VCaP (cell line): ENCODE measurements around the gene UBE2QL1.

ENCODE experiments used
- H3K27ac ChIP-seq: fragments of 450-650 bp; 2 replicates; pipeline ENCODE4 v1.5.1; 2017
- TF ChIP-seq, protein P1 (sequence below): fragments of 450-650 bp; conservative IDR thresholded peaks from 2 replicates; pipeline ENCODE4 v1.5.1; 2017; ENCODE audit warnings: mild to moderate bottlenecking, moderate library complexity

UBE2QL1 gene

DNA sequence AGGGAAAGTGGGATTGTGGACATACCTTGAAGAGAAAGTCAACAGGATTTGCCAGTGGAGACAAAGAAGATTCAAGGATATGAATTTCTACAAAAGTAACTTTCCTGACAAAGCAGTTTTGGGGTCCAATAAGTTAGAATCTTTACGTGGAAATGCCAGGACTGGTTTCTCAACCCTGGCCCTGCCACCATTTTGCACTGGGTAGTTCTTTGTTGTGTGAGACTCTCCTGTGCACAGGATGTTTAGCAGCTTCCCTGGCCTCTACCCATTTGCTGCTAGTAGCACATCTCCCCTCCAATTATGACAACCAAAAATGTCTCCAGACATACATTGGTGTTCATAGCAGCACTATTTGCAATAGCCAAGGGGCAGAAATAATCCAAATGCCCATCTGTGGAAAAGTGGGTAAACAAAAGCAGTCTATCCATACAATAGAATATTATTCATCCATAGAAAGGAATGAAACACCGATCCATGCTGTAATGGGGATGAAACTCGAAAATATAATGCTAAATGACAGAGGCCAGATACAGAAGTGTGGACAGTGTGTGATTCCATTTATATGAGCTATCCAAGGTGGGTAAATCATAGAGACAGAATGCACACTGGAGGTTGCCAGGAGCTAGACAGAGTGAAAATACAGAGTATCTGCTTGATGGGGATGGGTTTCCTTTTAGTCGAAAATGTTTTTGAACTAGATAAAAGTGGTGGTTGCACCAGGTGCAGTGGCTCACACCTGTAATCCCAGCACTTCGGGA, 92.8 kb downstream of the UBE2QL1 start:
- no peak overlapping the region for H3K27ac ChIP-seq
- TF ChIP-seq, protein P1, sequence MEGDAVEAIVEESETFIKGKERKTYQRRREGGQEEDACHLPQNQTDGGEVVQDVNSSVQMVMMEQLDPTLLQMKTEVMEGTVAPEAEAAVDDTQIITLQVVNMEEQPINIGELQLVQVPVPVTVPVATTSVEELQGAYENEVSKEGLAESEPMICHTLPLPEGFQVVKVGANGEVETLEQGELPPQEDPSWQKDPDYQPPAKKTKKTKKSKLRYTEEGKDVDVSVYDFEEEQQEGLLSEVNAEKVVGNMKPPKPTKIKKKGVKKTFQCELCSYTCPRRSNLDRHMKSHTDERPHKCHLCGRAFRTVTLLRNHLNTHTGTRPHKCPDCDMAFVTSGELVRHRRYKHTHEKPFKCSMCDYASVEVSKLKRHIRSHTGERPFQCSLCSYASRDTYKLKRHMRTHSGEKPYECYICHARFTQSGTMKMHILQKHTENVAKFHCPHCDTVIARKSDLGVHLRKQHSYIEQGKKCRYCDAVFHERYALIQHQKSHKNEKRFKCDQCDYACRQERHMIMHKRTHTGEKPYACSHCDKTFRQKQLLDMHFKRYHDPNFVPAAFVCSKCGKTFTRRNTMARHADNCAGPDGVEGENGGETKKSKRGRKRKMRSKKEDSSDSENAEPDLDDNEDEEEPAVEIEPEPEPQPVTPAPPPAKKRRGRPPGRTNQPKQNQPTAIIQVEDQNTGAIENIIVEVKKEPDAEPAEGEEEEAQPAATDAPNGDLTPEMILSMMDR = no peak

DNA sequence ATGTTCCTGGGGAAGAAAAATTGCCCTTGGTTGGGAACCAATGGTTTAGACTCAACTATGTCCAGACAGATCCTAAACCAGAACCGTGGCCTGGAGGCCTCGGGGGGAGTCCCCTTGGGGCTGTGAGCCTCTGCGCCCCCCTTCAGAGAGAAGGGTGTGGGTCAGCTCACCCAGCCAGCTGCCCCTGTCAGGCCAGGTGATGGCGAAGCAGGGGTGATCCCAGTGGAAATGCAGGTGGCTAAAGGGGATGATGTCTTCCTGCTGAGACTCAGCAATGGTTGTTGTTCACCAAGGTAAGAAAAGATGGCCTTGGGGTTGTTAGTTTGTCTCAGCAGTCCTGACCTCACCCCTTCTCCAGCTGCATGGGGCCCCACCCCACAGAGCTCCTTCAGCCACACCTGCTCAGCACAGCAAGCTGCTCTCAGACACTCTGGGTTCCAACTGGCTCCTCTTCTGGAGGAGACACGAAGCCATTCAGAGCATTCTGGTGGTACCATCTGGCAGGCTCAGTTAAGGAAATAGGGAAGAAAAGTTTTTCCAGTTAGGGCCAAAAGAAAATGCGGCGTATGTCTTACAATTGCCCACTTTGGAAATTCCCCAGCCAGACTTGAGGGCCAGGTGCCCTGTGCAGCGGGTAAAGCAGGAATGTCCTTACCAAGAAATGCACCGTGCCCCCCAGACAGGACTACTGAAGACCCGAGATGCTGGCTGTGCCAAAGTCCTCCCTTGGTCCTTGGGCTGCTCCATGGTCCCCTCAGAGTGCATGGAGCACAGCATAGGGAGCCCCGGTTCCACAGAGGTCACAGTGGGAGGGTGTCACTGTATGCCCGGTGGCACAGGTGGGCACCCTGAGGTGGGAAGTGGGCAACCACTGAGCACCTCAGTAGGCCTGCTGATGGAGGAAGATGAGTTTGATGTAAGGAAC, 94.0 kb downstream of the UBE2QL1 start:
- H3K27ac ChIP-seq = no peak overlapping the region
- TF ChIP-seq, protein P1 = no peak

DNA sequence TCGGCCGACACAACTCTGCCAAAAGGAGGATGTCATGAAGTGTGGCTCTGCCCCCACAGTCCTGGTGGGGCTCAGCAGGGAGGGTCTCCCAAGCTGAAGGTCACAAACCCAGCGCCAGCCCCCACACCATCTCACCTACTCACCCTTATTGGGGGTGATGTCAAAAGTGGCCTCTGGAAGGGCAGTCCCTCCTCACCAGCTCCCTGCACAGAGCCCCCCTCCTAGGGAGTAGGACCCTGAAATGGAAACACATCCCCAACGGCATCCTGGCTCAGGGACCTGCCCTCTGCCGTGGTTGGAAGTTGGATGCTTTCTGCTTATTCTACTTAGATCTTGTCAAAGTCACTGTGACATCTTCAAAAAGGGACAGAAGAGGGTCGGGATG, 94.7 kb downstream of the UBE2QL1 start:
- TF ChIP-seq, protein P1 = no peak
- H3K27ac ChIP-seq = no peak overlapping the region

DNA sequence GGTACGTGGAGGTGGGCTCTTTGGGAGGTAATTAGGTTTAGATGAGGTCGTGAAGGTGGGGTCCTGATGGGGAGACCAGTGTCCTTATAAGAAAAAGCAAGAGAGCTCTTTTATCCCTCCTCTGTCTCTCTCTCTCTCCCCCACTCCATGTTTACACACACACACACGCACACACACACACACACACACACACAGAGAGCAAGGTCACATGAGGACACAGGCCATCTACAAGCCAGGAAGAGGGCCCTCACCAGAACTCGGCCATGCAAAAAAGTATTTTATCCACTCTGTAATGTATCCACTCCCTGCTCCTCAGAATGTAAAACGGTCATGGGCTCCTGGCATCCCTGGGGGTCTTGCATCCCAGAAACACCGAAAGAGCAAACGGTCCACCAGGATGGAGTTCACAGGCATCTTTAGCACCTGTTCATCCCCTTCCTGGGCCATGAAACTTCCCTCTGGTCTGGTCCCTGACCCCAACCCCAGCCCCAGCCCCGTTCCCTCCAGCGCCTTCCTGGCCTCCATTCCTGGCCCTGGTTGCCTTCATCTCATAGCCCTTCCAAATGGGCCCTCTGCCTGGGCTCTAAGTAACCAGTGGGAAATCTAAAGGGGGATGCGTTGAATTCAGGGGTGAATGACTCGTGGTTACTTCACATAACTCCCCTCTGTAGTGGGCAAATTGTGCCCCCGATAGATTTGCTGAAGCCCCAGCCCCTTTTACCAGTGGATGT, 95.3 kb downstream of the UBE2QL1 start:
- no peak overlapping the region for H3K27ac ChIP-seq
- TF ChIP-seq, protein P1 = no peak
